Putamen (tissue), 1 donor: Measurements from ENCODE around the gene CLDN17.
A peak's percentile ranks its signal among the peaks of the same experiment; 100 is the strongest.

Experiments used
- DNase-seq: peaks from one replicate; pipeline ENCODE4 v3.0.0-alpha.2; 2016; ENCODE audit warnings: low spot score

The CLDN17 gene

GRCh38 chr21:30166705-30167104 lies at the start of gene CLDN17:
CLDN17 (minus strand) TSS chr21:30166805; CDS start chr21:30166617, 188 bp downstream.
- no peak for DNase-seq

DNA sequence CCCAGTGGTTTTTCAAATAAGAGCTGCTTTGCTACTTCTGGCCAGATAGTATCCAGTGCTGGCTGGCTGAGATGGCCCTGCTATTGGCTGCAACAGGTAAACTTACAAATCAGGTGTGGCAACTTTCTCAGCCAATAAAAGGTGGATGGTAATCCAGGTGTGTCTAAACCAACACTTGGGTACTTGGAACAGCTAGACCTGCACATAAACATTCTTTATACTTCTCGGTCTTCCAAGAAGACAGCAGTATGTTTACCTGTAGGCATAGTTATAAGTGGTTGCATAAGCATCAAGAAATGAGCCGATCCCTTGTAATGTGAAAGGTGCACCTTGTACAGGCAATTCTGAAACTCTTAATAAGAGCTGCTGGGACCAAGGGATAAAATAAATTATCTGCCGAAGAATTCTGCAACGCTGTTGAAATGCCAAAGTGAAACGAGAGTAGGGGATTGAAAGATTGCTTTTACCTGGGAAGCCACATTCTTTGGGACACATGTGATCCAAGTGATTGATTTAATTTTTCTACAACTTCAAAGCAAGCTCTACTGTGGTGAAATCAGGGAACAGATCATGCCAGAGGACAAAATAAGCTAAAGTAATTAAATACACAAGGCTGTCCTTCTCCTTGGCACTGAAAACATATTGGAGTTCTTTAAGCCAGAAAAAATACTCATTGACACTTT lies 49.6 kb upstream of the CLDN17 start, which contains the start of gene CLDN8:
CLDN8 (minus strand) TSS at position 57 of the 683 bp plus-strand sequence. CDS start 172 bp downstream, outside the sequence.
- no peak for DNase-seq

DNA sequence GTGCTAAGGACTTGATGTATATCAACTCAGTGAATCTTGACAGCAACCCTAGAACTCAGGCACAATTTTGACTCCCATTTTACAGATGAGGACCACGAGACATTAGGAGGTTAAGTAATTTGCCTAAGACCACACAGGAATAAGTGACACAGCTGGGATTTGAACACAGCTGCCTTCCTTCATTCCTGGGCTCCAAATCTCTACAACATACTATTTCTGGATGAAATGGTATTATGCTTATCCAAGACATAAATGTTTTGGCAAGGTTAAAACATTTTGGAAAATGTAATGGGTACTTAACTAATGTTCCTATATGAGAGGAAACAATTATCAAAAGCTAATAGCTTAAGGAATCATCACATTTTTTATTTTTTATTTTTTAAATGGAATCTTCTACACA lies 44.5 kb upstream of the CLDN17 start:
- no peak for DNase-seq

DNA sequence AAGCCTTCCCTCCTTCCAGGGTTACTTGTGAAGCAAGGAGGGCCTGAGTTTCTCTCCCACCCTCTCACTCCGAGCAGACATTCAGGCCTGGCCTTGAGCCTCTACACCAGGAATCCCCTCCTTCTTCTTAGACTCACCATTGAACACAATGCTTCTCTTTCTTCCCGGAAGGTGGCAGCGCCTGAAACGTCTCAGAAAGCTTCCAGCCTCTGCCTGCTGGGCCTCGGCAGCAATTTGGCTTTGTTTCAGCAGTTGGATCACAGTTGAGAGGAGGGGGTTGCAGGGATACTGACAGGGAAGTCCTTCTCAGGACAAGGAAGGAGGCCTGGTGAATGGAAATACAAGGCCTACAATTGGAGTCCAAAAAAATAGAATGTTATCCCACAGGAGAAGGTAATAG lies 43.0 kb upstream of the CLDN17 start:
- DNase-seq = no peak

DNA sequence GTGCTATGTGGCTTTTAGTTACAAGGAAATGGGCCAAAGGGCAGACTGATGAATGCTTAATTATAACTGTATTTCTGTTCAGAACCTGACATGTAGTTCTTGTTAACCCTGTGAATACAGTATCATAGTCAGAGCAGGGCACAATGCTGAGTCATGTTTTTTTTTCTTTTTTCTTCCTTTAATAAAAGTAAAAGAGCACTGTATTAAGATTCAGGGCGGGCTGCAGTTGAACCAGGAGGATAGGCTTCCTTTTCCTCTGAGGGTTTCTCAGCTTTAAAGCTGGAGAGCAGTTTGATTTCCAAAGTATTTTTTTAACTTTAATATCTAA lies 40.6 kb upstream of the CLDN17 start:
- DNase-seq = no peak

DNA sequence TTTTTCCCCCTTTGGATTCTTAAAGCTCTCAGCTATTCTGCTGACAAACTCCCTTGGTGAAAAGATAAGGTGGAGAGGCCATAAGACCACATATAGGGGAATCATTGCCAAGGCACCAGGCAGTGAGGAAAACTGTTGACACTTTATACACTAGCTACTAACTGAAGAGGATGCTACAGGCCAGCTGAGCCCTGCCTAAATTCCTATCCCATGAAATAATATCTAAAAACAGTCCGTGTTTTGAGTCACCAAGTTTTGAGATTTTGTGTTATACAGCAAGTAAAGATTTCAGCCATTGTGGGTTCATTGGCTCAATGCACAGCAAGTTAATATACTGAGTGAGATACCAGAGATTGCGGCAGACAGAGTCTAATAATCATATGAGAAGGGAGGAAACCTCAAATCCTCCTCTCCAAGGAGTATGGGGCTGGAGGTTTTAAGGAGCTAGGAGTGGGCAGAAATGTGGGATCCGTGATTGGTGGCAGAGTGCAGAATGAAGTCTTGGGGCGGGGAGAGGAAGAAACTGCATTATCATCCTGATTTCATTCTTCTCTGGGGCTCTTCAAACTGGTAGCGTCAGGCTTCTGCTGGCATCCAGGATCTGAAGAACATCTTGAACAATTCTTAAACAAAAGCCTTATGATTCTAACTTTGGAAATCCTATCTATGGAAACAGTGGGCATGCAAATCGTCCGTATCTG lies 40.1 kb upstream of the CLDN17 start:
- DNase-seq = no peak

DNA sequence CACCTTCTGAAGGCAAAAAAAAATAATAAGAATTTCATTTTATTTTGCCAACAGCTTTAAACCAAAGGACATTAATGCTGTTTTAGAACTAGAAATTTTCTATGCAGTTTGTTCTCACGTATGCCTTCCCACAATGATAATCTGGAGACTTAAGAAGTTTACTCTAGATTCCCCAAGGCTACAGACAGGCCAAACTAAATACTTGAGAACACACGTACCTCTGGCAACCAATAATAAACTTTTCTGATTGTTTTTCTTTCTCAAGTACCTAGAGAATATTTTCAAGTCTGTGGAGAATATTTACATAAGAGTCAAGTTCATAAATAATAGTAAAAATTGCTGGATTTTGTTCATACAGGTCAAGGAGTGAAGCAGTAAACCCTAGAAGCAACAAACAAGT lies 33.4 kb upstream of the CLDN17 start:
- no peak for DNase-seq

- DNase-seq = peak; percentile 7
Measured at GRCh38 chr21:30194701-30195299, 28.2 kb upstream of the CLDN17 start.

GRCh38 chr21:30193201-30193600 lies 26.6 kb upstream of the CLDN17 start:
- no peak for DNase-seq

- DNase-seq = no peak
Measured at GRCh38 chr21:30190554-30190953, 23.9 kb upstream of the CLDN17 start.

GRCh38 chr21:30189773-30190172 lies 23.2 kb upstream of the CLDN17 start:
- no peak for DNase-seq

DNA sequence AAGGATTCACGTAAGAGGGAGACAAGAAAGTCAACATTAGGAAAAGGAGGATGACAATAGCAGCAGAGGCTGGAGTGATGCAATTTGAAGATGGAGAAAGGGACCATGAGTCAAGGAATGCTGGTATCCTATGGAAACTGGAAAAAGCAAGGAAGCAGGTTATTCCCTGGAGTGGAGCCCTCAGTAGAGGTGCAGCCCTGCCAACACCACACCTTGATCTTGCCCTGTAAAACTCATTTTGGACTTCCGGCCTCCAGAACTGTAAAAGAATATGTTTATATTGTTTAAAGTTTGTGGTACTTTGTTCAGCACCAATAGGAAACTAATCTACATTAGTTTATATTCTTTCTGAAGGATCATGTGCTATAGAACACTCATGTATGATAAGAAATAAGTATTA lies 19.6 kb upstream of the CLDN17 start:
- no peak for DNase-seq

DNA sequence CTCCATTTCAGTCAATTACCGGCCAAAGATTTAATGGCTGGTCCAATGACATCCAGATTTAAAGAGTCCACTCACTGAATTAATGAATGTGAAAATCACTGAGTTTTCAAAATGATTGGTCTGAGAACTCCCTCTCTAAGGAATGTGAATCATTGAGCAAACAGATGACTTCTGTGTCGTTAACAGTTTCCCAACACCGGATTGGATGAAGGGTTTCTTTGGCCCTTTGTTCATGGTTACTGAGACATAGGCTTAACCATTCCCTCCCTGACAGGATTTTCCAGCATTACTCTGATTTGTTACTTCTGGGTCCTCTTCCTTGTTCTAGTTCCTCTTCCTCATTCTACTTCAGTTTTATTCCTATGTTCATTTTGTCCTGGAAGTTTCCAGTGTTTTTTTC lies 1.5 kb upstream of the CLDN17 start:
- no peak for DNase-seq

DNA sequence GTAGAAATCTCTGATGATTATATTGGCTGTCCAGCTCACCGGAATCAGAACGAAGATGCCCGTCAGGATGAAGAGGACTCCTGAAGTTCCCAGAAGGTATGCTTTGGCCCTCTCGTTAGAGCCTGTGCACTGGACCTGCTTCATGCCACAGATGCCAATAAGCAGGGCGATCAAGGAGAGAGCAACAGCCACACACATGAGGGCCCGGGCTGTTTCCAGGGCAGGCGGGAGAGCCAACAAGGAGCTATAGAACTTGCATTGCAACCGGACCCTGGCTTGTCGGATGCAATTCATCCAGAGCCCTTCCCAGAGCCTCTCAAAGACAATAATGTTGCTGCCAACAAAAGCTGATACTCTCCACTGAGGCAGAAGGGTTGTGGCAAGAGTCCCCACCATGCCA lies 434 bp downstream of the CLDN17 start:
- no peak for DNase-seq

GRCh38 chr21:30164796-30165195 lies 1.8 kb downstream of the CLDN17 start:
- DNase-seq = no peak

DNA sequence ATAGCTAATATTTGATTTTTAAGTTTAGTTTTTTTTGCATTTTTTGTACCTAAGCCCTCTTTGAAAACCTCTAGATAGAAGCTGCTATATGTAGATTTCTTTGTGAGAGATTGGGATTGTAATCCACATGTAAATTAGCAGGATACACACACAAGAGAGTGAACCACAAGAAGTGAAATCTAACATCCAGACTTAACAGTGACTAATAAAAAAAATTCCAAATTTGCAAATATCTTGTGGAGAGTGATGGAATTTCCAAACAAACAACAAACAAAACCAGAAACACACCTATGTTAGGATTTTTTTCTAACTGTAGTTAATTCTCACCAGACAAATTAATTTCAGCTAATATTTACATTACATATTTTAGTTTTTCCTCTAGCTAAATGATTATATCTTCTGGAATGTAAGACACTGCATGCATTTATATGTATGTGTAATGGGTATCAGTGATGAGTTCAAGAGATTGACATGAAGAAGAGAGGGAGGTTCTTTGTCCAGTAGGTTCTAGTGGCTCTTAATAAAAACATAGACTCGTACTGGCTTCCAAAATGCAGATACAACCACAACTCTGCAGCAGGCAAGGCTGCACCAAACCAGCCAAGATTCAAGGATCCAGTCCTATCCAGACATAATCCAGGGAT lies 12.8 kb downstream of the CLDN17 start:
- no peak for DNase-seq

DNA sequence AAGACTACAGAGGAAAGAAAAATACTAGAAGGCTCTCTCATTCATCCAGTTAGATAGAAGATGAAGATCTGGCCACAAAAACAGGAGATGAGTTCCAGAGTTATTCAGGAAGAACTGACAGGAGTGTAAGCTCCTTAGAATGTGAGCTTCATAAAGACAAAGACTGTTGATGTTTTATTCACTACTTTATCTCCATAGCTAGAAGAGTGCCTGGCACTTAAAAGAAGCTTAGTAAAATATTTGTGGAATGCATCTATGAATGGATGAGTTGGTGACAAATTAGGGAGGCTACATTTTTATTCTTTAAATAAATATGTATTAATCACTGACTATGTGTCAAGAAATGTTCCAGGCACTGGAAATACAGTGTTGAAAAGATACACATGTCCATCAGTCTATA lies 13.8 kb downstream of the CLDN17 start:
- DNase-seq = no peak

DNA sequence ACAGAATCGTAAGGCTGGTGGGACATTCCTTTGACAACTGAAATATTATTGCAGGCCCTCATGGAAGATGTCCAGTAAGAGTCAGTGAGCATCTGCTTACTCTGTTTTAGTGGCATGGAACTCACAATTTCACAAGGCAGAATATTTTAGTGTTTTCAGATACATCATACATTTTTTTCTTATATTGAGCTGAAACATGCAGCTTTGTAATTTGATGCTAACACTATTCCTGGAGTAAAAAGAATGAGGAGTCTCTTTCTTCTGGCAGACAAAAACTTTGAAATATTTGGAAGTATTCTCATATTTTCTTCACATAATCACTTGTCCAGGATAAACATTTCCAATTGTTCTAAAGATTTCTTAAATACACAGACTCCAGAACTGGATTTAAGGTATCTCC lies 17.7 kb downstream of the CLDN17 start:
- DNase-seq = no peak

DNA sequence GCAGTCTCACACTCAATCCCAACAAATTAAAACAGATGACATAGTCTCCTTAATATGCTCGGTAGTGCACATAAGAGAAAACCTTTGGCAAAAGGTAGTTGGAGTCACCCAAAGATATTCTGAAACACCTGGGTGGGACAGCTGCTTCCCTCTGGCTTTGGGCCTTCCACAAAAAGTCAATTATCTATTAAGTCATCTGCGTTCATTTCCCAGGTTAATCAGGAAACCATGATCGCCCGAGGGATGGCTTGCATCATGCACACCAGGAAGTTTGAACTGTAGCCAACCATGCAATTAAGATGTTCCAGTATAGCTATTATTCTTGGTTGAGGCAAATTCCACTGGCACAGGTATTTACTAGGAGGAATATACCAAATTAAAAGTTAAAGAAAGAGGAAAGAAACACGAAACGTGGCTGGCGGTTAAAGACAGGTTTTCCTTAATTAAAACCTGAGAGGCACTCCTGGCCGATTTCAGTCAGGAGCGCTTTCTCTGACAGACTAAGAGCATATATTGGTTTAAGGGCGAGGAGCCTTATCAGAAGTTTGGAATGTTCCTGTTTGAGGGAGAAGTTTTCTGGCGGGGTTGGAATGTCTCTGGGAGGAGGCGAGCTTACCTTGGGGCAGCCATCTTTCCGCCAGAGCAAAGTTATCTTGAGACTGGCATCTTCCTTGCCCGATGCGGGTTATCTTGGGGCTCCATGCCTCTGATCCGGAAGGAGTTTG lies 19.9 kb downstream of the CLDN17 start:
- no peak for DNase-seq

- DNase-seq = no peak
Measured at GRCh38 chr21:30138483-30138882, 28.1 kb downstream of the CLDN17 start.

GRCh38 chr21:30129246-30129645 lies 37.4 kb downstream of the CLDN17 start:
- DNase-seq = no peak

DNA sequence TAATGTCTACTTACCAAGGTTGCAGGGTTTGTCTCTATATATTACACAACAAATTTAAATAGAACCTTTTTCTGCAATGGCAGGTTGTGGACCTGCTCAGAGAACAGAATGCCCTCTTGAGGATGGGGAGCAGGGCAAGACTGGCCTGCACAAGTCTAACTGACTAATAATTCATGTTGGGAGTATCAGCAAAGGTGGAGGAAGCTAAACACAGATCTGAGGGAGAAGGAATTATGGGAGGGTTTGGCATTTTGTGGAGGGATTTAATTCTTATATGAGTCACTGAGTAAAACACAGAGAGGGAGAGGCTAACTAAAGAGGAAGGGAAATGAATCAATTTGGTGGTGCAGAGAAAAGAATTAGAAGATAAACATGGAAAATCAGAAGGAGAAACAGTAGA lies 40.0 kb downstream of the CLDN17 start:
- DNase-seq = no peak
